K562 (cell line): Measurements from ENCODE around the gene ZNF689. TPM values are rescaled to one million over a fixed set of nuclear protein-coding genes. Genes with fewer than 3 reads are reported as not detected.

ENCODE experiments used
- CTCFL ChIP-seq: IDR thresholded peaks from 2 replicates; pipeline ENCODE4 v1.6.1; 2011; ENCODE audit warnings: borderline replicate concordance, low read depth, mild to moderate bottlenecking, moderate library complexity, low read length; ENCODE audit not compliant: insufficient read depth, poor library complexity, severe bottlenecking
- GABPA ChIP-seq: fragments of 200-800 bp; sonication (Bioruptor generic); conservative IDR thresholded peaks from 2 replicates; pipeline ENCODE4 v1.6.1; 2016; ENCODE audit warnings: low read depth, missing genetic modification characterization, missing compliant biosample characterization
- MAFK ChIP-seq: IDR thresholded peaks from 2 replicates; pipeline ENCODE4 v1.6.1; 2011; ENCODE audit warnings: low read length, improper control_type of control experiment
- MBD2 ChIP-seq: sonication (generic); IDR thresholded peaks from 2 replicates; pipeline ENCODE4 v1.6.1; 2016; ENCODE audit warnings: low read depth, borderline replicate concordance
- NCOA4 ChIP-seq: fragments of 450-650 bp; IDR thresholded peaks from 2 replicates; pipeline ENCODE4 v1.6.1; 2018; ENCODE audit warnings: mild to moderate bottlenecking; ENCODE audit not compliant: partially characterized antibody
- PRPF4 ChIP-seq: fragments of 200-400 bp; formaldehyde crosslinking; IDR thresholded peaks from one replicate; pipeline ENCODE4 v1.6.1; 2017; ENCODE audit warnings: low read length, low read depth, mild to moderate bottlenecking; ENCODE audit not compliant: insufficient read depth, poor library complexity, severe bottlenecking
- RAD21 ChIP-seq, 2 experiments: fragments of 250-450 bp in 1 of 2; fragments of 450-650 bp in 1 of 2; sonication (Bioruptor Pico) in 1 of 2; formaldehyde crosslinking in 1 of 2; IDR thresholded peaks in 1 of 2; conservative IDR thresholded peaks in 1 of 2; 2 replicates each; pipeline versions ENCODE4 v1.4.0 to v1.8.0; 2020 to 2022; ENCODE audit warnings: mild to moderate bottlenecking in 2 of 2, moderate library complexity in 1 of 2
- SP2 ChIP-seq: IDR thresholded peaks from 2 replicates; pipeline ENCODE4 v1.6.1; 2011; ENCODE audit warnings: mild to moderate bottlenecking, low read depth, low read length, moderate library complexity; ENCODE audit not compliant: poor library complexity, severe bottlenecking; ENCODE audit errors: extremely low read depth
- SREBF1 ChIP-seq: fragments of 150-350 bp; IDR thresholded peaks from 2 replicates; pipeline ENCODE4 v1.6.1; 2014; ENCODE audit warnings: antibody characterized with exemption, low read depth, low read length, borderline replicate concordance
- SRSF1 ChIP-seq: fragments of 200-400 bp; formaldehyde crosslinking; IDR thresholded peaks from 2 replicates; pipeline ENCODE4 v1.6.1; 2017; ENCODE audit warnings: mild to moderate bottlenecking, low read depth, low read length, moderate library complexity
- TAF15 ChIP-seq: fragments of 200-400 bp; formaldehyde crosslinking; IDR thresholded peaks from 2 replicates; pipeline ENCODE4 v1.6.1; 2017; ENCODE audit warnings: mild to moderate bottlenecking, low read depth, low read length, moderate library complexity
- TRIM25 ChIP-seq: fragments of 450-650 bp; IDR thresholded peaks from 2 replicates; pipeline ENCODE4 v1.7.0; 2016; ENCODE audit warnings: borderline replicate concordance
- ZBTB49 ChIP-seq: sonication (generic); formaldehyde crosslinking; IDR thresholded peaks from 2 replicates; pipeline ENCODE4 v1.8.0; 2022; ENCODE audit warnings: missing genetic modification reagents, mild to moderate bottlenecking, borderline replicate concordance
- ZNF23 ChIP-seq: fragments of 250-450 bp; sonication (Bioruptor Pico); IDR thresholded peaks from 2 replicates; pipeline ENCODE4 v1.4.0; 2020; ENCODE audit warnings: mild to moderate bottlenecking
- polyA plus RNA-seq, 8 experiments: library from polyadenylated mRNA; depleted of rRNA in 4 of 8; stranded (reverse) in 5 of 8; unstranded in 3 of 8; fragments of >200 nt; fragmentation: Nextera tagmentation in 2 of 8; fragmentation: Illumina TruSeq in 1 of 8; extraction: Ambion mirVana in 2 of 8; extraction: Trizol in 1 of 8; gene quantifications; 2 replicates each; pipeline versions ENCODE4 v1.2.1 to v1.2.3, GENCODE V29; 2011 to 2014; ENCODE audit warnings: inconsistent platforms in 1 of 8, missing spikeins in 1 of 8
- total RNA-seq, 7 experiments: library from RNA; depleted of rRNA in 6 of 7; stranded (reverse); fragments of >200 nt in 6 of 7; fragmentation: Illumina TruSeq in 2 of 7; extraction: Trizol in 2 of 7; gene quantifications; 2 replicates each; pipeline versions ENCODE4 v1.2.1 to v1.2.3, GENCODE V29; 2011 to 2021; ENCODE audit warnings: low replicate concordance in 1 of 7
- TF ChIP-seq, protein P1 (sequence below): fragments of 250-450 bp; sonication (Bioruptor Pico); IDR thresholded peaks from 2 replicates; pipeline ENCODE4 v1.4.0; 2020; ENCODE audit warnings: mild to moderate bottlenecking
- TF ChIP-seq, protein P2 (sequence below): fragments of 250-450 bp; sonication (Bioruptor Pico); IDR thresholded peaks from 2 replicates; pipeline ENCODE4 v1.8.0; 2022; ENCODE audit warnings: moderate library complexity, mild to moderate bottlenecking, inconsistent platforms

ZNF689 gene
- total and polyA plus RNA-seq, 9 of the 15 experiments (the other 6 are each of a cell fraction or from before 2014, with no cell fraction given) = 5.4 to 15.4 (median 10.8) TPM

- TF ChIP-seq, protein P1, sequence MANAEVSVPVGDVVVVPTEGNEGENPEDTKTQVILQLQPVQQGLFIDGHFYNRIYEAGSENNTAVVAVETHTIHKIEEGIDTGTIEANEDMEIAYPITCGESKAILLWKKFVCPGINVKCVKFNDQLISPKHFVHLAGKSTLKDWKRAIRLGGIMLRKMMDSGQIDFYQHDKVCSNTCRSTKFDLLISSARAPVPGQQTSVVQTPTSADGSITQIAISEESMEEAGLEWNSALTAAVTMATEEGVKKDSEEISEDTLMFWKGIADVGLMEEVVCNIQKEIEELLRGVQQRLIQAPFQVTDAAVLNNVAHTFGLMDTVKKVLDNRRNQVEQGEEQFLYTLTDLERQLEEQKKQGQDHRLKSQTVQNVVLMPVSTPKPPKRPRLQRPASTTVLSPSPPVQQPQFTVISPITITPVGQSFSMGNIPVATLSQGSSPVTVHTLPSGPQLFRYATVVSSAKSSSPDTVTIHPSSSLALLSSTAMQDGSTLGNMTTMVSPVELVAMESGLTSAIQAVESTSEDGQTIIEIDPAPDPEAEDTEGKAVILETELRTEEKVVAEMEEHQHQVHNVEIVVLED (CRISPR knock-in tag) = no peak
- TF ChIP-seq RAD21 (CRISPR knock-in tag; conservative IDR thresholded peaks at IDR 0.05 in 1 of 2, IDR thresholded peaks at IDR 0.05 in 1 of 2) = no peak
- no peak for TF ChIP-seq SP2
- no peak for TF ChIP-seq MBD2
- TF ChIP-seq, protein P2, sequence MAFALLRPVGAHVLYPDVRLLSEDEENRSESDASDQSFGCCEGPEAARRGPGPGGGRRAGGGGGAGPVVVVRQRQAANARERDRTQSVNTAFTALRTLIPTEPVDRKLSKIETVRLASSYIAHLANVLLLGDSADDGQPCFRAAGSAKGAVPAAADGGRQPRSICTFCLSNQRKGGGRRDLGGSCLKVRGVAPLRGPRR (CRISPR knock-in tag) = 0 out of 2 replicates have a peak, but pooled peaks have one; percentile 45
- TF ChIP-seq GABPA (tag) = no peak
- no peak for TF ChIP-seq SRSF1
- no peak for TF ChIP-seq TAF15
- no peak for TF ChIP-seq ZNF23 (CRISPR knock-in tag)
- no peak for TF ChIP-seq SREBF1
- TF ChIP-seq NCOA4 = no peak
- TF ChIP-seq MAFK = no peak
- TF ChIP-seq ZBTB49 (CRISPR knock-in tag) = no peak
- TF ChIP-seq CTCFL = no peak
- no peak for TF ChIP-seq TRIM25
- no peak for TF ChIP-seq PRPF4
These were observed 47.0 kb upstream of the ZNF689 start (continued) for GRCh38 chr16:30656974-30657865.
